HG02885 (cell line): ENCODE results near the gene CBLB.

Experiments
- ATAC-seq: cut with Tn5 transposase; IDR thresholded peaks from one replicate; pipeline ENCODE4 v1.9.1; 2021; ENCODE audit warnings: mild to moderate bottlenecking; ENCODE audit not compliant: unreplicated experiment, poor library complexity

Gene CBLB

GRCh38 chr3:105653166-105653565, 215.6 kb downstream of the CBLB start:
- ATAC-seq: no peak

GRCh38 chr3:105649480-105649879, 219.3 kb downstream of the CBLB start:
- no peak for ATAC-seq

GRCh38 chr3:105647047-105647446, 221.8 kb downstream of the CBLB start:
- no peak for ATAC-seq

- ATAC-seq: no peak
Measured at GRCh38 chr3:105639131-105639530, 229.7 kb downstream of the CBLB start.

- ATAC-seq: no peak
Measured at GRCh38 chr3:105634708-105635107, 234.1 kb downstream of the CBLB start.

- ATAC-seq: no peak
Measured at GRCh38 chr3:105629718-105630117, 239.1 kb downstream of the CBLB start.

GRCh38 chr3:105626739-105627138, 242.1 kb downstream of the CBLB start:
- no peak for ATAC-seq

GRCh38 chr3:105622169-105622568, 246.6 kb downstream of the CBLB start:
- ATAC-seq: no peak

- no peak for ATAC-seq
Measured at GRCh38 chr3:105620236-105620635, 248.6 kb downstream of the CBLB start.

GRCh38 chr3:105619651-105620050, 249.2 kb downstream of the CBLB start:
- no peak for ATAC-seq

GRCh38 chr3:105618556-105618955, 250.3 kb downstream of the CBLB start:
- ATAC-seq: no peak

- ATAC-seq: no peak
Measured at GRCh38 chr3:105616374-105617121, 252.3 kb downstream of the CBLB start.

GRCh38 chr3:105615814-105616213, 253.0 kb downstream of the CBLB start:
- ATAC-seq: no peak

GRCh38 chr3:105614288-105615030, 254.4 kb downstream of the CBLB start:
- no peak for ATAC-seq

- no peak for ATAC-seq
Measured at GRCh38 chr3:105613120-105613519, 255.7 kb downstream of the CBLB start.

GRCh38 chr3:105611304-105612192, 257.3 kb downstream of the CBLB start:
- ATAC-seq: no peak

- no peak for ATAC-seq
Measured at GRCh38 chr3:105610473-105610872, 258.3 kb downstream of the CBLB start.

- no peak for ATAC-seq
Measured at GRCh38 chr3:105608623-105609022, 260.2 kb downstream of the CBLB start.

GRCh38 chr3:105606016-105606415, 262.8 kb downstream of the CBLB start:
- ATAC-seq: no peak
